Astrocyte (in vitro differentiated cells and primary cell): ENCODE data around the gene MYO3B. TPM values are rescaled to one million over a fixed set of nuclear protein-coding genes. Genes with fewer than 3 reads are reported as not detected.
"Not testable (repeated sequence)": the region's sequence is repeated elsewhere in the genome, so short reads cannot be mapped to it uniquely, and the experiment has no call there.

Experiments
- DNase-seq: peaks from one replicate; pipeline ENCODE4 v3.0.0-alpha.2; 2010; ENCODE audit warnings: low read depth
- FAIRE-seq: peaks from 2 replicates; lab custom pipeline; 2011; peaks lifted over from hg19 to GRCh38; lab: Jason Lieb, UNC
- H2AFZ ChIP-seq: 2 replicates; pipeline ENCODE4 v1.6.0; 2012; ENCODE audit warnings: low read depth, low read length, inconsistent platforms
- H3K27ac ChIP-seq: 2 replicates; pipeline ENCODE4 v1.5.1; 2011; ENCODE audit warnings: low read depth, low read length, inconsistent platforms
- H3K27me3 ChIP-seq: 2 replicates; pipeline ENCODE4 v1.6.0; 2011; ENCODE audit warnings: low read length, inconsistent platforms; ENCODE audit not compliant: insufficient read depth
- H3K36me3 ChIP-seq: 2 replicates; pipeline ENCODE4 v1.5.1; 2011; ENCODE audit warnings: low read length, inconsistent platforms; ENCODE audit not compliant: insufficient read depth
- H3K4me1 ChIP-seq: 2 replicates; pipeline ENCODE4 v1.5.1; 2011; ENCODE audit warnings: low read length, inconsistent platforms; ENCODE audit not compliant: insufficient read depth
- H3K4me2 ChIP-seq: 2 replicates; pipeline ENCODE4 v1.6.0; 2012; ENCODE audit warnings: low read length, inconsistent platforms
- H3K4me3 ChIP-seq: 2 replicates; pipeline ENCODE4 v1.5.1; 2011; ENCODE audit warnings: low read depth, mild to moderate bottlenecking, low read length, inconsistent platforms; ENCODE audit not compliant: insufficient read depth
- H3K79me2 ChIP-seq: 2 replicates; pipeline ENCODE4 v1.6.0; 2012; ENCODE audit warnings: mild to moderate bottlenecking, low read length, inconsistent platforms; ENCODE audit not compliant: insufficient read depth
- H3K9ac ChIP-seq: 2 replicates; pipeline ENCODE4 v1.6.0; 2012; ENCODE audit warnings: mild to moderate bottlenecking, low read length, inconsistent platforms
- H3K9me3 ChIP-seq: 2 replicates; pipeline ENCODE4 v1.5.1; 2012; ENCODE audit warnings: low read depth, mild to moderate bottlenecking, low read length, inconsistent platforms; ENCODE audit not compliant: insufficient read depth
- H4K20me1 ChIP-seq: 2 replicates; pipeline ENCODE4 v1.6.0; 2012; ENCODE audit warnings: low read length, inconsistent platforms; ENCODE audit not compliant: insufficient read depth
- H3K27ac Mint-ChIP-seq: one replicate; pipeline ENCODE4 v1.8.0; 2021; ENCODE audit warnings: mild to moderate bottlenecking, mixed read lengths; ENCODE audit not compliant: unreplicated experiment
- H3K27me3 Mint-ChIP-seq: one replicate; pipeline ENCODE4 v1.8.0; 2021; ENCODE audit warnings: low read depth, mixed read lengths; ENCODE audit not compliant: unreplicated experiment
- H3K36me3 Mint-ChIP-seq: one replicate; pipeline ENCODE4 v1.8.0; 2021; ENCODE audit warnings: low read depth, mixed read lengths; ENCODE audit not compliant: unreplicated experiment
- H3K4me1 Mint-ChIP-seq: one replicate; pipeline ENCODE4 v1.8.0; 2021; ENCODE audit warnings: low read depth, mixed read lengths; ENCODE audit not compliant: unreplicated experiment
- H3K4me3 Mint-ChIP-seq: one replicate; pipeline ENCODE4 v1.8.0; 2021; ENCODE audit warnings: mild to moderate bottlenecking, moderate library complexity, mixed read lengths; ENCODE audit not compliant: unreplicated experiment
- H3K9me3 Mint-ChIP-seq: one replicate; pipeline ENCODE4 v1.8.0; 2021; ENCODE audit warnings: mild to moderate bottlenecking, mixed read lengths; ENCODE audit not compliant: unreplicated experiment
- CTCF ChIP-seq: IDR thresholded peaks from 2 replicates; pipeline ENCODE4 v1.5.1; 2011; ENCODE audit warnings: low read depth, mild to moderate bottlenecking, inconsistent platforms, low read length, moderate library complexity; ENCODE audit not compliant: insufficient read depth
- EZH2 ChIP-seq: IDR thresholded peaks from 2 replicates; pipeline ENCODE4 v1.6.1; 2012; ENCODE audit warnings: mild to moderate bottlenecking, low read length, inconsistent platforms; ENCODE audit not compliant: insufficient read depth
- total RNA-seq: library from RNA; stranded (reverse); gene quantifications from 2 replicates; pipeline ENCODE4 v1.2.1, GENCODE V29; 2021

Gene MYO3B
- total RNA-seq, 1 donor from 2014 or later: not detected

DNA sequence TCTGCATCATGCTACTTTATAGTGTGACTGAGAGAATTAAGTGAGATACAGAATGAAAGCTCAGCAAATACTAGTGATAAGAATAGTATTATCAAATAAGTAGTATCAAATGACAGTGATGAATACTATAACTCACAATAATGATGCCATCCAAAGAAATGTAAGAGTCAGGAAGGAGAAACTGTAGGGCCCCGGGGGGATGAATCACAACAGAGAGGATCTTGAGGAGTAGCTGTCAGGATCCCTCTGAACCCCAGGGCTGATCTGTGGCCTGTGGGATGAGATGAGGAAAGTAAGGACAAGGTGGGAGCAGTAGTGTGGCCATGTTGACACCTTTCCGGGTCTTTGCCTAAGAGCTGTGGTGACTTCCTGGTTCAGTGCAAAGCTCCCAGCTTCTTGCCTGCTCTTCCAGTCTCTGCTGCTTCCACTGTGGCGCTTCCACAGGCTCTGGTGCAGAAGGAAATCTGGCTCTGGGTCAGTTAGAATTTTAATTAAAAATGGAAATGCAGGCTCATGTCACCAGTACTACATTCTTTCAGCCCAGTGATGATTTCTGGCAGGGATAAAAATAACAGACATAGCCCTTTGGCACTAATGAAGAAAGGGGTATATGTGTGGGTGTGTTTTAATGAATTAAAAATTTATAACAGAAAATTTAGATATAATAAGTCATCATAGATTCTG is 166.9 kb downstream of the MYO3B start:
- Histone ChIP-seq H3K36me3 (no peaks in the 10 kb centered on the region), H3K79me2 (no peaks in the 10 kb centered on the region), H3K27ac (no peak overlapping the region), H3K4me2 (no peak overlapping the region), H3K27me3 (no peaks in the 10 kb centered on the region), H3K4me1 (no peaks in the 10 kb centered on the region), H3K4me3 (no peak overlapping the region), H3K9me3 (no peaks in the 10 kb centered on the region), H4K20me1 (no peaks in the 10 kb centered on the region), H3K9ac (no peak overlapping the region), H2AFZ (no peak overlapping the region)
- Mint-ChIP-seq H3K27ac (no peak overlapping the region), H3K4me1 (no peaks in the 10 kb centered on the region), H3K9me3 (no peaks in the 10 kb centered on the region), H3K27me3 (peaks cover 2% of the 10 kb centered on the region), H3K4me3 (no peak overlapping the region), H3K36me3 (no peaks in the 10 kb centered on the region)
- no peak for FAIRE-seq
- no peak for DNase-seq
- no peak for TF ChIP-seq CTCF
- TF ChIP-seq EZH2: no peak

DNA sequence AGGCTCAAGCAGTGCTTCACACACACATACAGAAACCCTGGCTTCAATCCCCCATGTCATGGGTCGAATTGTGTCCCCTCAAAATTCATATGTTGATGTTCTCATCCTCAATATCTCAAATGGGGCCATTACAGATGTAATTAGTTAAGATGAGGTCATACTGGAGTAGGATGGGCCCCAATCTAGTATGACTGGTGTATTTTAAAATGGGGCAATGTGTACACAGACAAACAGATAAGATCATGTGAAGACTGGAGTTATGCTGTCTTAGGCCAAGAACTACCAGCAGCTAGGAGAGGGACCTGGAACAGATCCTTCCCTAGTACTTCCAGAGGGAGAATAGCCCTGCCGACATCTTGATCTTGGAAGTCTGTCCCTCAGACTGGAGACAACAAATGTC is 167.7 kb downstream of the MYO3B start:
- TF ChIP-seq EZH2: no peak
- no peak for TF ChIP-seq CTCF
- no peak overlapping the region for H3K4me3 Mint-ChIP-seq

GRCh38 chr2:170349269-170349668 is 171.3 kb downstream of the MYO3B start:
- H3K4me1 ChIP-seq, H3K27me3 ChIP-seq, H3K9me3 ChIP-seq, H3K9me3 Mint-ChIP-seq, H3K79me2 ChIP-seq, H3K4me2 ChIP-seq, H3K27ac Mint-ChIP-seq, H3K4me3 Mint-ChIP-seq, H3K36me3 Mint-ChIP-seq, H3K9ac ChIP-seq, H3K36me3 ChIP-seq, DNase-seq, H3K4me3 ChIP-seq, FAIRE-seq, H3K4me1 Mint-ChIP-seq, H2AFZ ChIP-seq, H3K27ac ChIP-seq, H4K20me1 ChIP-seq: not testable (repeated sequence)
- peaks cover 13% of the 10 kb centered on the region for H3K27me3 Mint-ChIP-seq

More for the DNA sequence above, 167.7 kb downstream of the MYO3B start:
- Histone ChIP-seq H3K9me3 (no peaks in the 10 kb centered on the region), H3K79me2 (no peaks in the 10 kb centered on the region), H4K20me1 (no peaks in the 10 kb centered on the region), H3K27me3 (no peaks in the 10 kb centered on the region), H3K9ac (no peak overlapping the region), H3K4me3 (no peak overlapping the region), H3K4me2 (no peak overlapping the region), H3K36me3 (no peaks in the 10 kb centered on the region), H2AFZ (no peak overlapping the region), H3K27ac (no peak overlapping the region), H3K4me1 (no peaks in the 10 kb centered on the region)
- Mint-ChIP-seq H3K36me3 (no peaks in the 10 kb centered on the region), H3K9me3 (no peaks in the 10 kb centered on the region), H3K4me1 (no peaks in the 10 kb centered on the region), H3K27me3 (peaks cover 3% of the 10 kb centered on the region), H3K27ac (no peak overlapping the region)
- FAIRE-seq (no peak), DNase-seq (no peak)
